LoVo (cell line): ENCODE data around the gene PAN3.

ENCODE experiments used
- DNase-seq: peaks from one replicate; pipeline ENCODE4 v3.0.0-alpha.2; 2016; ENCODE audit warnings: low spot score

PAN3 gene

GRCh38 chr13:28306325-28306724, 168.0 kb downstream of the PAN3 start:
- DNase-seq: no peak

DNA sequence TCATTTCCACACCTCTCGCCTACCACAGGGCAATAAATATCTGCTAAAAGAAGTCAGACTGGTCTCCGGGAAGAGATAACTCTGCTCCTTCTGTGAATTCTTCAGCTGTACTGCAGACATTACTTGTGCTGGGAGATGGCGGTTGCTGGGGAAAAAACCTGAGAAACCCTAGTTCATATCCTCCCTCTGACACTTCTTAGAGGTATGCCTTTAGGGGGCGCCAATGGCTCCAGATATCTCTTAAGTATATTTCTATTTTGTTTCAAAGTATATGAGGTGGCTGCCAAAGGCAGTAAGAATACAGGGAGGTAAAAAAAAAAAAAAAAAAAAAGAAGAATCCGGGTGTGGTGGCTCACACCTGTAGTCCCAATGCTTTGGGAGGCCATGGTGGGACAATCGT, 175.2 kb downstream of the PAN3 start:
- DNase-seq: no peak

DNA sequence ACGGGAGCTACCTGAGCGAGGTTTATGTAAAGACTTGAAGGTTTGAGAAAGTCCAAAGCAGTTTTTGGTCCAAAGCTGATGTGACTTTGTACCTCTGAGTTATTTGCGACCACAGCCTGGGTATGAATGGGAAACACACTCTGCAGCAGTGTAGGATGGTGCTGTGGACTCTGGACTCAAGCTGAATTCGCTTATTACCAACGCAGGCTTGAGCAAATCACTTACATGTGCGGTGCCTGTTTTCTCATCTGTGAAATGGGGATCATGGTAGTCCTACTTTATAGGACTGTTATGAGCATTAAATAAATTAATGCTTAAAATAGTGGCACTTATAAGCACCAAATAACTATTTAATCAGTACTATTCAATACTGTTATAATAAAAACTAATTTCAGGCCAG, 176.5 kb downstream of the PAN3 start:
- DNase-seq: no peak

DNA sequence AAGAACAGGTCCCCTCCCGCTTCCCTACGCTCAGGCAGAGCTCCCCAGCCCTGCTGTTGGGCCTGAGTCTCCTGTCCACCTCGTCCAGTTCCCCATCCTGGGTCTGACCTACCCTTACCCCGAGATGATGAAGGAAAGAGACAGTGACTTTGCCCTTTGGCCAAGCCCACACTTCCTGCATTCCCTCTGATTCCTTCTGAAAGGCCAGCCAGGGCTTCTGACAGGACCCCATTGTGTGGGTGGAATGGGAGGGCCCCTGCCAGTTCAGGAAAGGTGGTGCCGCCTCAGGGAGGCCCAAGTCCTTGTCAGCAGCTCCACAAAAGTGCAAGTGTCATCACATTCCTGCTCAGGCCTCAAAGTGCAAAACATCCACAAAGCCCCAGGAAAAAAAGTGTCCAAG, 177.8 kb downstream of the PAN3 start:
- DNase-seq: no peak

- no peak for DNase-seq
Measured at GRCh38 chr13:28316836-28317235, 178.5 kb downstream of the PAN3 start.

GRCh38 chr13:28318496-28318895, 180.2 kb downstream of the PAN3 start:
- no peak for DNase-seq

- DNase-seq: no peak
Measured at GRCh38 chr13:28319528-28319927, 181.2 kb downstream of the PAN3 start.

DNA sequence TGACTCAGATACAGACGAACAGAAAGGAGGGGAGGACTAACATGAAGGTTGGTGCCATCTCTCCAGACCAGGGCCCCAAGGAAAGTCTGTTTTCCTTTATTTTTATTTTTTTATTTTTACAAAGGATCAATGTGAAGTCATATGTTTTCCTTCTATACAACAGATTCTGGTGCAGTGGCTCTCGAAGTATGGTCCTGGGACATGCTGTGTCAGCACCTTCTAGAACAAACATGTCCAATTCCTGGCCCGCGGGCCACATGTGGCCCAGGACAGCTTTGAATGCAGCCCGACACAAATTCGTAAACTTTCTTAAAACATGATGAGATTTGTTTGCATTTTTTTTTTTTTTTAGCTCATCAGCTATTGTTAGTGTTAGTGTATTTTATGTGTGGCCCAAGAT, 181.9 kb downstream of the PAN3 start:
- no peak for DNase-seq

DNA sequence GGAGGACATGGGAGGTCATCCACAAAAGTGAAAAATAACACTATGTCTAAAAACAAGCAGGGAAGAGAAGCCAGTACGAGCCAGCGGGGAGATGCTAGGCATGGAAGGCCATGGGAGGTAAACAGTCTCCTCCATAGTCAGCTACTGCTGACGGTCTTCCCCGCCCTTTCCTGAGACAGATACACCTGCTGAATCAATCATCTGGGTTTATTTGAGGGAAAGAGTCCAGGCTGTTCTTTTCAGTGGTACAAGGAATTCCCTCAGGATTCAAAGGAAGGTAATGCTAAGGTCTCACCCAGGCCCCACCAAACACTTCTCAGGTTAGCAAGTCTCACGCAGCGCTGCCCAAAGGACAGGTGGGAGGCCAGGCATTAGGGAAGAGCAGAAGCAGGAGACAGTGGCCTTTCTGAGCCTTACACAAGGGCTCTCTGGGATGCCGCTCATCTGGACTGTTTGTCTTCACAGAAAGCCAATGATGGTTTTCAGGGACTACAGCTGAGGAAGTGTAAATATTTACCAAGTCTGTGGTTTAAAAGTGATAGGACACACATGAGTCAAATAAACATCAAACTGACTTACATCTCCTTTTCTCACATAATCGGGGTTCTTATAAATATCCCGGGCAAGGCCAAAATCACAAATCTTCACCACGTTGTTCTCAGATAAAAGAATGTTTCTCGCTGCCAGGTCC, 182.7 kb downstream of the PAN3 start:
- no peak for DNase-seq

DNA sequence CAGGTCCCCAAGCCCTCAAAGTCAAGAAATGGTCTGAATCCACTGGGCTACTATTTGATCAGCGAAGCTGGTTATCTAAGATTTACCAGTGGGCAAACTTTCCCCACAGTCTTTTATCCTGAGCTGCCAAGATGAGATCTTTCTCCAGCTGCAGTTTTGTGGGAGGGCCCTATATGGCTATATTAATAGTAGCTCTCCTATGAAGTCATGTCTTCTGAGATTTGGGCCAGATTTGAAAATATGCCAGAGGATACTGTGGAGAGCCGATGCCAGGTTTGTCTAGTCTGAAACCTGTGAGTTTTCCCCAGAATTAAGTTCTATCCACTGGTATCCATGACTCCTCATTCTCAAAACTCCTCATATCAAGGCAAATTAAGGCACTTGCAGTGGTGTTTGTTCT, 183.4 kb downstream of the PAN3 start:
- no peak for DNase-seq

GRCh38 chr13:28322256-28322905, 184.0 kb downstream of the PAN3 start:
- peak; percentile 39 for DNase-seq

- DNase-seq: peak; percentile 66
Measured at GRCh38 chr13:28324181-28324789, 185.9 kb downstream of the PAN3 start.

GRCh38 chr13:28325022-28325421, 186.7 kb downstream of the PAN3 start:
- DNase-seq: no peak

GRCh38 chr13:28326056-28326455, 187.7 kb downstream of the PAN3 start:
- no peak for DNase-seq

DNA sequence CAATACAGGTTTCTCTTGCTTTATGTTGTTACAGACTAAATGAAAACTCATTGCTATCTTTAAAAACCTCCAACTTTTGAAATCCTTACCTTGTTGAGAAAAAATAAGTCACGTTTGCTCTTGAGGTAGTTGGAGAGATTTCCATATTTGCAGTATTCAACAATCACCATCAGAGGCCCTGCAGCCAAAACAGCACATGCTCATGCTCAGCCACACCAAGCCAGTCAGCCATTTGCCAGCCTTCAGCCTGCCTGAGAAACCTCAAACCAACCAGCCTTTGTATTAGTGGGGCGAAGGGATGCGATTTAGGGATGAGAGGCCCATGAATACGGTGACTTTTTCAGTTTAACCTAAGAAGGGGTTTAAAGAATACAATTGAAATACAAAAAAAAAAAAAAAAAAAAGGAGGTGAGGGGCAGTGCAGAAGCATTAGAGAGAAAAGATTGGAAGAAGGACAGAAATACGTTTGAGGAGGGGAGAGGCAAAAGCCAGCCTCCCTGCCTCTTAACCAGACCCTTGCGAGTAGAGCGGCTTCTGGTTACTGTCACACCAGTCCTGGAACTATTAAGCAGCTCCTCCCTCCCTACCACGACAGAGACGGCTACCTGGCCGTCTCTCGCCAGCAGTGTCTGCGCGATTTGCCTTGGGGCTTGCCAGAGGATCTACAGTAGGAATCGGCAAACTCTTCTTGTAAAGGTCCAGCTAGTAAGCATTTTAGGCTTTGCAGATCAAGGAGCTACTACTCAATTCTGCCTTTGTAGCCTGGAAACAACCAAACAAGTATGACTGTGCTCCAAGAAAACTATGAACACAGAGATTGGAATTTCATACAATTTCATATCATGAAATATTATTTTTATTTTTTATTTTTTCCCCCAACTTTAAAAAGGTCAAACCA, 189.3 kb downstream of the PAN3 start:
- DNase-seq: no peak

- DNase-seq: no peak
Measured at GRCh38 chr13:28328271-28328607, 189.9 kb downstream of the PAN3 start.

DNA sequence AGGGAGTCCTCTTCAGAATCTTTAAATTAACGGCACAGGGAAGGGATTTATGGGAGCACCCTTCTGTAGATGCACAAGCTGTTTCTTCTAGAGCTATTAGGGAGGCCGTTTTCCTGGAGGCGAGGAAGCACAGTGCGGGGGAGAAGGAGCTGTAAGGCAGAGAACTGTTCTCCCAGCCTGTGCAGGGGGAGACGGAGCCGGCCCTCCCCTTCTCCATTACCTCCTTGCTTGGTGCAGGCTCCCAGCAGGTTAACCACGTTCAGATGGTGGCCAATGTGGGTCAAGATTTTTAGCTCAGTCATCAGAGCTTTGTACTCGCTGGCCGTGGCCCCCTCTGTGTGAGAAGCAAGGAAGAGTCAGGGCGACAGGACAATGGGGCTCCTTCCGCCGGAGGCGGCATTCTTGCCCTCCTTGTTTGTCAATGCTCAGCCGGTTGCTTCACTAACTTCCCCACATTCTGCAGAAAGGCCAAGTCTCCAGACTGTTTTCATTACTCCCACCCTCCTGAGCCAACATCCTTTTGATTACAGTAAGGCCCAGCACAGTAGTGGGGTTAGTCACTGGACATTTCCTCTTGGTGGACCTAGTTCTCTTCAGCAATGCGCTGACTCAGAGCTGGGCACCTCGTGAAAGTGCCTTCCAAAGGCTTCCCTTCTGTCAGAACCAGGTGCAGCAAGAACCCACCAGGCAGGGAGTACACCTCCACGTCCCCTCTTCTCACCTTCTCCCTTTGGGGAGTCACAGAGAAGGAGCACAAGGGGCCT, 191.2 kb downstream of the PAN3 start:
- no peak for DNase-seq

DNA sequence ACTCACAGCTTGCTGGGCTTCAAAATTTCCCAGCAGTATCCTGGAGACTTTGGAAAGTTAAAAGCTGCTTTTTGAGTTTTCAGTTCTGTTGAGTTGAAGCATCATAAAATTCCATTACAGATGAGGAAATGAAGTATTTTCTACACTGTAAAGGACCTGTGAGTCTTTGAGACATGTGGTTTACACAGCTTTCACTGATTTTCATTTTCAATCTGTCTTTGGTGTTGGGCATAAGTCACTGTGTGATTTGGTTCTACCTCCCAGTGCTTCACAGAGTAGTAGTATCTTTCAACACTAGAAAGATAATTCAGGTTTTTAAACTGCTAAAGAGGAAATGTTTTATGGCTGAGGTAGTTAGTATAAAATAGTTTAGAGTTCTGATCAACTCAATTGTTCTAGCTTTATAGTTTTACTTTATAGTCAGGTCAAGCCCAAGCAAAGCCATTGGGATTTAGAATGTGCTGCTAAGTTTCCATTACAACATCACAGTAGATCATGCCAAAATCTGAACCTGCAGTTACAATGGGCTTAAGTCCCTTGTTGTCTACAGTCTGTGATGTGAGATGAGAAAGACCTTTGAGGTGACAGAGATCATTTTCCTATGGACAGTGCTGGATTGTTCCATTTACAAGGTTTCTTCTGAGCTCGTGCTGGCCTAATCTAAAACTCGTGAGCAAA, 195.0 kb downstream of the PAN3 start:
- DNase-seq: no peak

- peak; percentile 25 for DNase-seq
Measured at GRCh38 chr13:28336193-28336657, 197.9 kb downstream of the PAN3 start.

GRCh38 chr13:28337166-28338005, 199.0 kb downstream of the PAN3 start:
- DNase-seq: peak; percentile 14
